Body of pancreas (tissue), 4 donors: ENCODE measurements around the gene SLC5A4.

Experiments
- CTCF ChIP-seq, 7 experiments: fragments of 450-650 bp in 4 of 7; fragments of 200-600 bp in 3 of 7; sonication (generic) in 3 of 7; IDR thresholded peaks; one replicate each; pipeline ENCODE4 v1.5.1; 2016 to 2019; ENCODE audit warnings: antibody characterized with exemption in 7 of 7
- POLR2A ChIP-seq, 3 donors: fragments of 450-650 bp; IDR thresholded peaks; one replicate each; pipeline ENCODE4 v1.6.1; 2016; ENCODE audit warnings: antibody characterized with exemption in 3 of 3, mild to moderate bottlenecking in 2 of 3

GRCh38 chr22:32269316-32269715 is 14.2 kb upstream of the SLC5A4 start:
- TF ChIP-seq CTCF (IDR thresholded peaks at IDR 0.05) (no peak), POLR2A (IDR thresholded peaks at IDR 0.05) (no peak)
